NB4 (cell line): Measurements from ENCODE around the gene COL23A1.

Experiments used
- POLR2A ChIP-seq: IDR thresholded peaks from 2 replicates; pipeline ENCODE4 v1.6.1; 2011; ENCODE audit warnings: mild to moderate bottlenecking; ENCODE audit not compliant: insufficient read length; ENCODE audit errors: extremely low read depth
- TF ChIP-seq, protein P1 (sequence below): IDR thresholded peaks from one replicate; pipeline ENCODE4 v1.5.1; 2012; ENCODE audit warnings: low read depth, low read length
- TF ChIP-seq, protein P2 (sequence below): IDR thresholded peaks from 2 replicates; pipeline ENCODE4 v1.6.1; 2011; ENCODE audit warnings: low read depth, low read length

DNA sequence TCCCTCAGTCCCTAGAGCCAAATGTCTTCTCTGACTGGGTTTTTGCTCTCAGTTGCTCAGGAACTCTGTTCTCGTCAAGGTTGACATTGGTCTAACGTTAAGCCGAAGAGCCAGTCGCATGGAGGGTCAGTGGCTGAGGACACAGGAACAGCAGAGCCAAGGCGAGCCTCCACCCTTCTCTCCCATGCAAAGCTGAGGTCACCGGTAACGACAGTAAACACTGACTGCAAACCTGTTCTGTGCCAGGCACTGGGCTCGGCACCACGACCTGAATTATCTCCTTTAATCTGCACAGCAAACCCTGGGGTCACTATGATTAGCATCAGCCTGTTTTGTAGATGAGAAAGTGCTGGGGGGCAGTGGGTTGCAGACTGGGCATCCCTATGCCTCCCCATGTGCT is 171.0 kb downstream of the COL23A1 start:
- TF ChIP-seq, protein P1, sequence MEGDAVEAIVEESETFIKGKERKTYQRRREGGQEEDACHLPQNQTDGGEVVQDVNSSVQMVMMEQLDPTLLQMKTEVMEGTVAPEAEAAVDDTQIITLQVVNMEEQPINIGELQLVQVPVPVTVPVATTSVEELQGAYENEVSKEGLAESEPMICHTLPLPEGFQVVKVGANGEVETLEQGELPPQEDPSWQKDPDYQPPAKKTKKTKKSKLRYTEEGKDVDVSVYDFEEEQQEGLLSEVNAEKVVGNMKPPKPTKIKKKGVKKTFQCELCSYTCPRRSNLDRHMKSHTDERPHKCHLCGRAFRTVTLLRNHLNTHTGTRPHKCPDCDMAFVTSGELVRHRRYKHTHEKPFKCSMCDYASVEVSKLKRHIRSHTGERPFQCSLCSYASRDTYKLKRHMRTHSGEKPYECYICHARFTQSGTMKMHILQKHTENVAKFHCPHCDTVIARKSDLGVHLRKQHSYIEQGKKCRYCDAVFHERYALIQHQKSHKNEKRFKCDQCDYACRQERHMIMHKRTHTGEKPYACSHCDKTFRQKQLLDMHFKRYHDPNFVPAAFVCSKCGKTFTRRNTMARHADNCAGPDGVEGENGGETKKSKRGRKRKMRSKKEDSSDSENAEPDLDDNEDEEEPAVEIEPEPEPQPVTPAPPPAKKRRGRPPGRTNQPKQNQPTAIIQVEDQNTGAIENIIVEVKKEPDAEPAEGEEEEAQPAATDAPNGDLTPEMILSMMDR = no peak
- TF ChIP-seq POLR2A = no peak
- TF ChIP-seq, protein P2, sequence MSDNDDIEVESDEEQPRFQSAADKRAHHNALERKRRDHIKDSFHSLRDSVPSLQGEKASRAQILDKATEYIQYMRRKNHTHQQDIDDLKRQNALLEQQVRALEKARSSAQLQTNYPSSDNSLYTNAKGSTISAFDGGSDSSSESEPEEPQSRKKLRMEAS = no peak
